ENCODE data around the gene MTAP.

MTAP gene

GRCh38 chr9:21806644-21807043 lies 4.2 kb downstream of the MTAP start:
- DNase-seq = no peak

GRCh38 chr9:21810388-21810787 lies 8.0 kb downstream of the MTAP start:
- no peak for DNase-seq

- DNase-seq = peak; percentile 49
Measured at GRCh38 chr9:21810881-21811280, 8.4 kb downstream of the MTAP start.

- DNase-seq = no peak
Measured at GRCh38 chr9:21811914-21812313, 9.5 kb downstream of the MTAP start.

- DNase-seq = no peak
Measured at GRCh38 chr9:21812415-21812814, 10.0 kb downstream of the MTAP start.

- DNase-seq = peak; percentile 18
Measured at GRCh38 chr9:21812946-21813568, 10.6 kb downstream of the MTAP start.

GRCh38 chr9:21813575-21814473 lies 11.4 kb downstream of the MTAP start:
- DNase-seq = peak; percentile 65

- no peak for DNase-seq
Measured at GRCh38 chr9:21815643-21816042, 13.2 kb downstream of the MTAP start.

- DNase-seq = no peak
Measured at GRCh38 chr9:21817176-21817575, 14.7 kb downstream of the MTAP start.

- DNase-seq = no peak
Measured at GRCh38 chr9:21825637-21826036, 23.2 kb downstream of the MTAP start.

- DNase-seq = no peak
Measured at GRCh38 chr9:21828853-21829410, 26.5 kb downstream of the MTAP start.

- DNase-seq = no peak
Measured at GRCh38 chr9:21830589-21830988, 28.2 kb downstream of the MTAP start.

GRCh38 chr9:21831841-21832509 lies 29.5 kb downstream of the MTAP start:
- DNase-seq = no peak

- DNase-seq = no peak
Measured at GRCh38 chr9:21833090-21833801, 30.8 kb downstream of the MTAP start.

- no peak for DNase-seq
Measured at GRCh38 chr9:21835121-21835520, 32.7 kb downstream of the MTAP start.

- DNase-seq = no peak
Measured at GRCh38 chr9:21836437-21837161, 34.2 kb downstream of the MTAP start.

- no peak for DNase-seq
Measured at GRCh38 chr9:21837501-21837900, 35.1 kb downstream of the MTAP start.

- no peak for DNase-seq
Measured at GRCh38 chr9:21840647-21841046, 38.2 kb downstream of the MTAP start.

- DNase-seq = no peak
Measured at GRCh38 chr9:21841133-21841532, 38.7 kb downstream of the MTAP start.

- no peak for DNase-seq
Measured at GRCh38 chr9:21848615-21849014, 46.2 kb downstream of the MTAP start.

- no peak for DNase-seq
Measured at GRCh38 chr9:21852754-21853153, 50.3 kb downstream of the MTAP start.

GRCh38 chr9:21853414-21853813 lies 51.0 kb downstream of the MTAP start:
- no peak for DNase-seq
